A204.1 (cell line): ENCODE data around the gene TRPM1.
"Not testable (repeated sequence)": the region's sequence is repeated elsewhere in the genome, so short reads cannot be mapped to it uniquely, and the experiment has no call there.

Experiments
- FAIRE-seq: peaks from 2 replicates; lab custom pipeline; 2012; peaks lifted over from hg19 to GRCh38; lab: Jason Lieb, UNC

The TRPM1 gene

GRCh38 chr15:31116423-31117030 is 15.0 kb upstream of the TRPM1 start:
- FAIRE-seq = no peak

- FAIRE-seq = no peak
These were observed 9.6 kb upstream of the TRPM1 start for GRCh38 chr15:31111091-31111647.

GRCh38 chr15:31108836-31109235 is 7.3 kb upstream of the TRPM1 start:
- FAIRE-seq = no peak

GRCh38 chr15:31106495-31107300 is 5.2 kb upstream of the TRPM1 start:
- FAIRE-seq = no peak

GRCh38 chr15:31104003-31104402 is 2.5 kb upstream of the TRPM1 start:
- FAIRE-seq = no peak

- no peak for FAIRE-seq
These were observed 1.1 kb upstream of the TRPM1 start for GRCh38 chr15:31102374-31103342.

- FAIRE-seq = no peak
These were observed 455 bp upstream of the TRPM1 start for GRCh38 chr15:31102039-31102321.

- no peak for FAIRE-seq
These were observed 787 bp downstream of the TRPM1 start for GRCh38 chr15:31100738-31101137.

- no peak for FAIRE-seq
These were observed 2.4 kb downstream of the TRPM1 start for GRCh38 chr15:31098953-31099740.

- FAIRE-seq = no peak
These were observed 3.0 kb downstream of the TRPM1 start for GRCh38 chr15:31098491-31098917.

- FAIRE-seq = no peak
These were observed 5.0 kb downstream of the TRPM1 start for GRCh38 chr15:31096563-31096962.

- FAIRE-seq = no peak
These were observed 10.0 kb downstream of the TRPM1 start for GRCh38 chr15:31091481-31091880.

- FAIRE-seq = no peak
These were observed 10.8 kb downstream of the TRPM1 start for GRCh38 chr15:31090766-31091165.

GRCh38 chr15:31089368-31090047 is 12.0 kb downstream of the TRPM1 start:
- no peak for FAIRE-seq

GRCh38 chr15:31088672-31089367 is 12.7 kb downstream of the TRPM1 start:
- no peak for FAIRE-seq

- not testable (repeated sequence) for FAIRE-seq
These were observed 13.5 kb downstream of the TRPM1 start for GRCh38 chr15:31088041-31088440.

GRCh38 chr15:31086344-31086743 is 15.2 kb downstream of the TRPM1 start:
- FAIRE-seq = no peak

GRCh38 chr15:31085359-31085758 is 16.2 kb downstream of the TRPM1 start:
- FAIRE-seq = no peak

- FAIRE-seq = no peak
These were observed 17.3 kb downstream of the TRPM1 start for GRCh38 chr15:31084176-31084575.

GRCh38 chr15:31083370-31083780 is 18.1 kb downstream of the TRPM1 start:
- no peak for FAIRE-seq
